Measurements from ENCODE around the gene ANKEF1. TPM values are rescaled to one million over a fixed set of nuclear protein-coding genes. Genes with fewer than 3 reads are reported as not detected.

Gene ANKEF1
- total RNA-seq, 1 donor from 2014 or later = 2.8 TPM

GRCh38 chr20:10080574-10080973 lies 45.8 kb downstream of the ANKEF1 start:
- DNase-seq (ENCODE audit: low read depth, low spot score) = no peak

GRCh38 chr20:10089871-10090587 lies 55.2 kb downstream of the ANKEF1 start:
- DNase-seq (ENCODE audit: low read depth, low spot score) = no peak

- no peak for DNase-seq (ENCODE audit: low read depth, low spot score)
Observed at GRCh38 chr20:10090588-10091166, 55.9 kb downstream of the ANKEF1 start.

- no peak for DNase-seq (ENCODE audit: low read depth, low spot score)
Observed at GRCh38 chr20:10093087-10093591, 58.4 kb downstream of the ANKEF1 start.

- no peak for DNase-seq (ENCODE audit: low read depth, low spot score)
Observed at GRCh38 chr20:10094566-10095173, 59.9 kb downstream of the ANKEF1 start.

- no peak for DNase-seq (ENCODE audit: low read depth, low spot score)
Observed at GRCh38 chr20:10096790-10097189, 62.0 kb downstream of the ANKEF1 start.

- no peak for DNase-seq (ENCODE audit: low read depth, low spot score)
Observed at GRCh38 chr20:10105046-10105445, 70.3 kb downstream of the ANKEF1 start.

Other genes with a start within 250 kb of the ANKEF1 start
- gene PAK5, start 195.9 kb upstream of the ANKEF1 start, total RNA-seq = not detected in 2 replicates
- 0.25 TPM in 1 of 2 replicates, not detected in the other for gene SNAP25, start 183.8 kb downstream of the ANKEF1 start, total RNA-seq

All from pulmonary artery endothelial cell (primary cell).